Esophagus muscularis mucosa (tissue), 3 donors: ENCODE measurements around the gene SUGP2.

ENCODE experiments used
- POLR2A ChIP-seq: fragments of 450-650 bp; IDR thresholded peaks from one replicate; pipeline ENCODE4 v1.6.1; 2017; ENCODE audit warnings: antibody characterized with exemption, moderate library complexity, mild to moderate bottlenecking, low read depth
- POLR2AphosphoS5 ChIP-seq, 2 donors: sonication (generic); formaldehyde crosslinking; IDR thresholded peaks; one replicate each; pipeline ENCODE4 v1.6.1; 2017; ENCODE audit warnings: antibody characterized with exemption in 2 of 2
- TF ChIP-seq, protein P1 (sequence below), 3 experiments: fragments of 200-600 bp in 2 of 3; fragments of 450-650 bp in 1 of 3; sonication (generic) in 2 of 3; IDR thresholded peaks; one replicate each; pipeline ENCODE4 v1.5.1; 2017 to 2019; ENCODE audit warnings: antibody characterized with exemption in 3 of 3, mild to moderate bottlenecking in 2 of 3, moderate library complexity in 1 of 3

DNA sequence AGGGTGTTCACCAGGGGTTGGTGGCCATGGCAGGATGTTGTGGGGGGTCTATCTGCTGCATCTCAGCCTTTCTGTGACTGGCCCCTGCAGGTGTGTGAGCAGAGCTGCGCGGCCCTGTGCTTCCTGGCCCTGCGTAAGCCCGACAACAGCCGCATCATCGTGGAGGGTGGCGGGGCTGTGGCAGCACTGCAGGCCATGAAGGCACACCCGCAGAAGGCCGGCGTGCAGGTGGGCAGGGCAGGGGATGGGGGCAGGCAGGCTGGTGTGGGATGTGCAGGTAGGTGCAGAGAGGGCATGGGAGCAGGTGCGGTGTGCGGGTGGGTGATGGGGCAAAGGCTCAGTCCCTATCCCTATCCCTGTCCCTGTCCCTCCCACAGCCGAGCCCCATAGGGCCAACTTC is 22.4 kb upstream of the SUGP2 start:
- TF ChIP-seq, protein P1, sequence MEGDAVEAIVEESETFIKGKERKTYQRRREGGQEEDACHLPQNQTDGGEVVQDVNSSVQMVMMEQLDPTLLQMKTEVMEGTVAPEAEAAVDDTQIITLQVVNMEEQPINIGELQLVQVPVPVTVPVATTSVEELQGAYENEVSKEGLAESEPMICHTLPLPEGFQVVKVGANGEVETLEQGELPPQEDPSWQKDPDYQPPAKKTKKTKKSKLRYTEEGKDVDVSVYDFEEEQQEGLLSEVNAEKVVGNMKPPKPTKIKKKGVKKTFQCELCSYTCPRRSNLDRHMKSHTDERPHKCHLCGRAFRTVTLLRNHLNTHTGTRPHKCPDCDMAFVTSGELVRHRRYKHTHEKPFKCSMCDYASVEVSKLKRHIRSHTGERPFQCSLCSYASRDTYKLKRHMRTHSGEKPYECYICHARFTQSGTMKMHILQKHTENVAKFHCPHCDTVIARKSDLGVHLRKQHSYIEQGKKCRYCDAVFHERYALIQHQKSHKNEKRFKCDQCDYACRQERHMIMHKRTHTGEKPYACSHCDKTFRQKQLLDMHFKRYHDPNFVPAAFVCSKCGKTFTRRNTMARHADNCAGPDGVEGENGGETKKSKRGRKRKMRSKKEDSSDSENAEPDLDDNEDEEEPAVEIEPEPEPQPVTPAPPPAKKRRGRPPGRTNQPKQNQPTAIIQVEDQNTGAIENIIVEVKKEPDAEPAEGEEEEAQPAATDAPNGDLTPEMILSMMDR (IDR thresholded peaks at IDR 0.05): no peak
- TF ChIP-seq POLR2AphosphoS5 (IDR thresholded peaks at IDR 0.05): no peak
- TF ChIP-seq POLR2A: no peak
